Tibial nerve (tissue), 4 donors: ENCODE results near the gene CSNK1G3.

Experiments used
- EP300 ChIP-seq, 2 donors: sonication (generic); formaldehyde crosslinking; IDR thresholded peaks; one replicate each; pipeline ENCODE4 v1.6.1; 2017; ENCODE audit warnings: antibody characterized with exemption in 2 of 2, mild to moderate bottlenecking in 1 of 2
- POLR2A ChIP-seq, 2 donors: fragments of 450-650 bp; IDR thresholded peaks; one replicate each; pipeline ENCODE4 v1.6.1; 2017; ENCODE audit warnings: antibody characterized with exemption in 2 of 2, mild to moderate bottlenecking in 2 of 2, moderate library complexity in 2 of 2
- TF ChIP-seq, protein P1 (sequence below), 5 experiments: fragments of 200-600 bp in 3 of 5; fragments of 450-650 bp in 2 of 5; sonication (generic) in 3 of 5; IDR thresholded peaks; one replicate each; pipeline ENCODE4 v1.5.1; 2016 to 2019; ENCODE audit warnings: antibody characterized with exemption in 5 of 5, mild to moderate bottlenecking in 3 of 5, moderate library complexity in 2 of 5

DNA sequence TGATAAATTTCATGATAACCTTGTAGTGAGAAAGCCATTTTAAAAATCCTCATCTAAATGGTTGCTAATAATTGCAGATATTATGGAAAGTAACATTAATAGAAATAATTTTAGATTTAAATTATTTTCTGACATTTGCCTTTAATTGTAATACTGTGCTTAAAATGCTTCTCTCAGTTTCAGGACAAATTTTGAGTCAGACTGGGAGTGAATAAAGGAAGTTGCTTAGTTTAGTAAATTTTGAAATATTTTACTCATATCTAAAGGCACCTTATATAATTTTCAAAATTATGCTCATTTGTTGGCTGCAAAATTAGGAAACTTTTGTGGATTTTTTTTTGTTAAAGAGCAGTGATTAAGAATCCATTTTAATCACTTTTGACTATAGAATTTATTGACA lies 93.8 kb downstream of the CSNK1G3 start:
- TF ChIP-seq, protein P1, sequence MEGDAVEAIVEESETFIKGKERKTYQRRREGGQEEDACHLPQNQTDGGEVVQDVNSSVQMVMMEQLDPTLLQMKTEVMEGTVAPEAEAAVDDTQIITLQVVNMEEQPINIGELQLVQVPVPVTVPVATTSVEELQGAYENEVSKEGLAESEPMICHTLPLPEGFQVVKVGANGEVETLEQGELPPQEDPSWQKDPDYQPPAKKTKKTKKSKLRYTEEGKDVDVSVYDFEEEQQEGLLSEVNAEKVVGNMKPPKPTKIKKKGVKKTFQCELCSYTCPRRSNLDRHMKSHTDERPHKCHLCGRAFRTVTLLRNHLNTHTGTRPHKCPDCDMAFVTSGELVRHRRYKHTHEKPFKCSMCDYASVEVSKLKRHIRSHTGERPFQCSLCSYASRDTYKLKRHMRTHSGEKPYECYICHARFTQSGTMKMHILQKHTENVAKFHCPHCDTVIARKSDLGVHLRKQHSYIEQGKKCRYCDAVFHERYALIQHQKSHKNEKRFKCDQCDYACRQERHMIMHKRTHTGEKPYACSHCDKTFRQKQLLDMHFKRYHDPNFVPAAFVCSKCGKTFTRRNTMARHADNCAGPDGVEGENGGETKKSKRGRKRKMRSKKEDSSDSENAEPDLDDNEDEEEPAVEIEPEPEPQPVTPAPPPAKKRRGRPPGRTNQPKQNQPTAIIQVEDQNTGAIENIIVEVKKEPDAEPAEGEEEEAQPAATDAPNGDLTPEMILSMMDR (IDR thresholded peaks at IDR 0.05), result no peak
- TF ChIP-seq POLR2A (IDR thresholded peaks at IDR 0.05), result no peak
- no peak for TF ChIP-seq EP300 (IDR thresholded peaks at IDR 0.05)
